Mammary epithelial cell (primary cell): ENCODE measurements around the gene HS3ST3A1.

Experiments used
- CTCF ChIP-seq, 2 donors: IDR thresholded peaks in 1 of 2; conservative IDR thresholded peaks in 1 of 2; 2 replicates each; pipeline ENCODE4 v1.5.1; 2011 to 2012; ENCODE audit warnings: inconsistent platforms in 2 of 2, low read length in 2 of 2, mild to moderate bottlenecking in 2 of 2, control low read depth in 1 of 2, low read depth in 1 of 2; ENCODE audit not compliant: insufficient read depth in 1 of 2; ENCODE audit errors: extremely low read depth in 1 of 2
- EZH2 ChIP-seq: IDR thresholded peaks from 2 replicates; pipeline ENCODE4 v1.6.1; 2012; ENCODE audit warnings: low read length, inconsistent platforms, borderline replicate concordance

- TF ChIP-seq CTCF (conservative IDR thresholded peaks at IDR 0.05 in 1 of 2, IDR thresholded peaks at IDR 0.05 in 1 of 2; ENCODE audit: extremely low read depth in 1 of 2, insufficient read depth in 1 of 2, low read depth in 1 of 2, low read length in 2 of 2) (no peak), EZH2 (no peak)
Measured at GRCh38 chr17:13590441-13590840, 11.3 kb downstream of the HS3ST3A1 start.
